Cardiac muscle cell (in vitro differentiated cells and primary cell): ENCODE measurements around the gene VTI1A. TPM values are rescaled to one million over a fixed set of nuclear protein-coding genes. Genes with fewer than 3 reads are reported as not detected.

Experiments
- DNase-seq, 2 donors: peaks; one replicate each; pipeline versions ENCODE4 v3.0.0 to v3.0.0-alpha.2; 2010 to 2017; ENCODE audit warnings: low read depth in 1 of 2, low spot score in 1 of 2
- H3K27ac ChIP-seq: fragments of 200-600 bp; sonication (generic); 2 replicates; pipeline ENCODE4 v1.5.1; 2016
- H3K27me3 ChIP-seq: fragments of 200-600 bp; sonication (generic); 2 replicates; pipeline ENCODE4 v1.6.0; 2016; ENCODE audit warnings: control low read depth
- H3K36me3 ChIP-seq: fragments of 200-600 bp; sonication (generic); 2 replicates; pipeline ENCODE4 v1.5.1; 2016; ENCODE audit warnings: control low read depth
- H3K4me1 ChIP-seq: fragments of 200-600 bp; sonication (generic); 2 replicates; pipeline ENCODE4 v1.8.1; 2017; ENCODE audit warnings: low read depth, mild to moderate bottlenecking, mixed run types
- H3K4me3 ChIP-seq: fragments of 200-600 bp; sonication (generic); 2 replicates; pipeline ENCODE4 v1.5.1; 2016; ENCODE audit warnings: mild to moderate bottlenecking
- H3K9me3 ChIP-seq: fragments of 200-600 bp; sonication (generic); 2 replicates; pipeline ENCODE4 v1.5.1; 2017; ENCODE audit warnings: low read depth, mild to moderate bottlenecking, control low read depth
- CTCF ChIP-seq: IDR thresholded peaks from 2 replicates; pipeline ENCODE4 v1.5.1; 2012; ENCODE audit warnings: low read depth, mild to moderate bottlenecking, low read length
- polyA plus RNA-seq: library from polyadenylated mRNA; unstranded; fragments of >200 nt; fragmentation: Nextera tagmentation; extraction: Ambion mirVana; gene quantifications from 2 replicates; pipeline ENCODE4 v1.2.1, GENCODE V29; 2016
- total RNA-seq: library from RNA; depleted of rRNA; stranded (reverse); fragments of >200 nt; gene quantifications from 2 replicates; pipeline ENCODE4 v1.2.3, GENCODE V29; 2016

VTI1A gene
- total and polyA plus RNA-seq, 2 experiments from 2014 or later: 19.3 to 33.1 TPM

- H3K36me3 ChIP-seq: no peaks in the 10 kb centered on the region
- peaks cover 10% of the 10 kb centered on the region for H3K4me1 ChIP-seq
- no peaks in the 10 kb centered on the region for H3K27me3 ChIP-seq
- H3K27ac ChIP-seq: no peak overlapping the region
- no peak overlapping the region for H3K4me3 ChIP-seq
- no peak for TF ChIP-seq CTCF
- no peak for DNase-seq
- no peaks in the 10 kb centered on the region for H3K9me3 ChIP-seq
Measured at GRCh38 chr10:112696592-112696991, 249.6 kb downstream of the VTI1A start.

GRCh38 chr10:112698133-112698817 is 251.3 kb downstream of the VTI1A start:
- no peak overlapping the region for H3K4me3 ChIP-seq
- H3K9me3 ChIP-seq: no peaks in the 10 kb centered on the region
- no peak for DNase-seq
- no peaks in the 10 kb centered on the region for H3K36me3 ChIP-seq
- H3K4me1 ChIP-seq: peaks cover 10% of the 10 kb centered on the region
- H3K27ac ChIP-seq: no peak overlapping the region
- no peaks in the 10 kb centered on the region for H3K27me3 ChIP-seq
- no peak for TF ChIP-seq CTCF

- no peak overlapping the region for H3K27ac ChIP-seq
Measured at GRCh38 chr10:112698818-112699164, 251.8 kb downstream of the VTI1A start.

GRCh38 chr10:112700215-112700671 is 253.2 kb downstream of the VTI1A start:
- Histone ChIP-seq H3K27me3 (no peaks in the 10 kb centered on the region), H3K27ac (no peak overlapping the region), H3K9me3 (no peaks in the 10 kb centered on the region), H3K4me3 (no peak overlapping the region), H3K36me3 (no peaks in the 10 kb centered on the region), H3K4me1 (peaks cover 10% of the 10 kb centered on the region)
- TF ChIP-seq CTCF: no peak
- no peak for DNase-seq

More at GRCh38 chr10:112698818-112699164, 251.8 kb downstream of the VTI1A start:
- Histone ChIP-seq H3K9me3 (no peaks in the 10 kb centered on the region), H3K36me3 (no peaks in the 10 kb centered on the region), H3K4me3 (no peak overlapping the region), H3K27me3 (no peaks in the 10 kb centered on the region), H3K4me1 (peaks cover 10% of the 10 kb centered on the region)
- no peak for TF ChIP-seq CTCF
- DNase-seq: no peak

GRCh38 chr10:112701211-112701877 is 254.3 kb downstream of the VTI1A start:
- Histone ChIP-seq H3K9me3 (no peaks in the 10 kb centered on the region), H3K36me3 (no peaks in the 10 kb centered on the region), H3K27ac (no peak overlapping the region), H3K27me3 (no peaks in the 10 kb centered on the region), H3K4me1 (peaks cover 7% of the 10 kb centered on the region), H3K4me3 (no peak overlapping the region)
- TF ChIP-seq CTCF: no peak
- no peak for DNase-seq
